ENCODE results near the gene SLC35E1. TPM values are rescaled to one million over a fixed set of nuclear protein-coding genes. Genes with fewer than 3 reads are reported as not detected.

The SLC35E1 gene
- total RNA-seq, 1 experiment from 2014 or later = 49.1 TPM

GRCh38 chr19:16607819-16608218 lies 35.6 kb upstream of the SLC35E1 start:
- ATAC-seq (no peak), DNase-seq (ENCODE audit: low read depth, low spot score) (no peak)
- CTCF ChIA-PET = no interaction called here
- H3K4me3 ChIP-seq (replicated peaks in 1 of 2; ENCODE audit: low read depth in 1 of 2, low read length in 2 of 2) = no peak overlapping the region
- BruUV-seq (replicated peaks) = no TSS peak
- H3K9me3 ChIP-seq (ENCODE audit: control insufficient read depth in 1 of 2, insufficient read depth in 1 of 2, low read depth in 1 of 2, low read length in 2 of 2) = no peaks in the 10 kb centered on the region
- RAD21 ChIA-PET (ENCODE audit: low non-redundant PET in 1 of 2, low total read pairs in 2 of 2, uncharacterized antibody in 2 of 2, unreplicated experiment in 2 of 2) = no interaction called here
- H3K9me2 ChIP-seq (ENCODE audit: insufficient read depth) = no peaks in the 10 kb centered on the region
- H3K79me2 ChIP-seq (ENCODE audit: insufficient read depth, low read length) = peaks cover 100% of the 10 kb centered on the region
- intact Hi-C loops (cut with micrococcal nuclease) = no loop called here
- H3K27me3 ChIP-seq (ENCODE audit: insufficient read depth, low read length) = no peaks in the 10 kb centered on the region
- H4K20me1 ChIP-seq (ENCODE audit: insufficient read depth) = peaks cover 19% of the 10 kb centered on the region; the same call in 1 of the 2 replicates
- POLR2A ChIA-PET = no interaction called here
- H2AFZ ChIP-seq (ENCODE audit: low read depth, low read length, poor library complexity, severe bottlenecking) = no peak overlapping the region
- no peak overlapping the region for H3K4me2 ChIP-seq (ENCODE audit: low read length)
- no peak for TF ChIP-seq SP1 (IDR thresholded peaks at IDR 0.05; ENCODE audit: low read depth)
- TF ChIP-seq MAX (IDR thresholded peaks at IDR 0.05) = no peak
- TF ChIP-seq ZNF274 (IDR thresholded peaks at IDR 0.05; ENCODE audit: low read depth, low read length) = no peak
- TF ChIP-seq CTCF (IDR thresholded peaks at IDR 0.05 in 2 of 3, conservative IDR thresholded peaks at IDR 0.05 in 1 of 3; ENCODE audit: borderline replicate concordance in 1 of 3, insufficient read depth in 1 of 3, low read depth in 2 of 3, low read length in 2 of 3) = no peak
- no peak for TF ChIP-seq REST (IDR thresholded peaks at IDR 0.05; ENCODE audit: low read depth)
- no peak for TF ChIP-seq JUND (IDR thresholded peaks at IDR 0.05)
- TF ChIP-seq ZBTB33 (IDR thresholded peaks at IDR 0.05; ENCODE audit: extremely low read depth, insufficient replicate concordance, low read length) = no peak
- TF ChIP-seq YY1 (IDR thresholded peaks at IDR 0.05; ENCODE audit: extremely low read depth, insufficient replicate concordance, low read depth, low read length) = no peak
- TF ChIP-seq TCF7L2 (IDR thresholded peaks at IDR 0.05; ENCODE audit: borderline replicate concordance, extremely low read depth, insufficient read depth, insufficient read length) = no peak
- TF ChIP-seq POLR2A (IDR thresholded peaks at IDR 0.05; ENCODE audit: borderline replicate concordance, extremely low read depth, insufficient read depth, insufficient read length) = no peak
- TF ChIP-seq ELF1 (IDR thresholded peaks at IDR 0.05; ENCODE audit: borderline replicate concordance, low read depth) = no peak
- no peak for TF ChIP-seq EZH2 (IDR thresholded peaks at IDR 0.05)
- no peak for TF ChIP-seq RAD21 (IDR thresholded peaks at IDR 0.05; ENCODE audit: low read depth)
- TF ChIP-seq CEBPB (IDR thresholded peaks at IDR 0.05; ENCODE audit: low read depth) = no peak
- TF ChIP-seq POLR2AphosphoS5 (IDR thresholded peaks at IDR 0.05; ENCODE audit: low read depth, low read length) = no peak
- TF ChIP-seq SRF (IDR thresholded peaks at IDR 0.05; ENCODE audit: low read depth) = no peak
- no peak for TF ChIP-seq ATF3 (IDR thresholded peaks at IDR 0.05)
- no peak for TF ChIP-seq FOSL1 (IDR thresholded peaks at IDR 0.05; ENCODE audit: low read depth)
- no peaks in the 10 kb centered on the region for H3K36me3 ChIP-seq (ENCODE audit: control insufficient read depth in 1 of 2, insufficient read depth in 2 of 2, low read length in 2 of 2)
- peaks cover 3 to 20% of the 10 kb centered on the region in 2 experiments; a peak in 3 of 4 replicates for H3K4me1 ChIP-seq (ENCODE audit: control insufficient read depth in 1 of 2, insufficient read depth in 2 of 2, low read length in 2 of 2)
- no peak overlapping the region for H3K9ac ChIP-seq (ENCODE audit: low read length)
- H3K27ac ChIP-seq (ENCODE audit: low read depth, low read length) = no peak overlapping the region
